Stimulated activated CD4-positive, alpha-beta T cell treated with anti-CD3 and anti-CD28 coated beads, Interleukin-12 subunit alpha, Interleukin-12 subunit beta, amount 100 ng/mL, for 24 hours (primary cell): ENCODE data around the gene MAP1A.
"Not testable (repeated sequence)": the region's sequence is repeated elsewhere in the genome, so short reads cannot be mapped to it uniquely, and the experiment has no call there.

Source experiments
- DNase-seq, 2 experiments: peaks; one replicate each; pipeline ENCODE4 v3.0.0-alpha.2; 2020; ENCODE audit warnings: low read depth in 2 of 2

The MAP1A gene

GRCh38 chr15:43529587-43530345 is 12.4 kb downstream of the MAP1A start:
- no peak for DNase-seq

DNA sequence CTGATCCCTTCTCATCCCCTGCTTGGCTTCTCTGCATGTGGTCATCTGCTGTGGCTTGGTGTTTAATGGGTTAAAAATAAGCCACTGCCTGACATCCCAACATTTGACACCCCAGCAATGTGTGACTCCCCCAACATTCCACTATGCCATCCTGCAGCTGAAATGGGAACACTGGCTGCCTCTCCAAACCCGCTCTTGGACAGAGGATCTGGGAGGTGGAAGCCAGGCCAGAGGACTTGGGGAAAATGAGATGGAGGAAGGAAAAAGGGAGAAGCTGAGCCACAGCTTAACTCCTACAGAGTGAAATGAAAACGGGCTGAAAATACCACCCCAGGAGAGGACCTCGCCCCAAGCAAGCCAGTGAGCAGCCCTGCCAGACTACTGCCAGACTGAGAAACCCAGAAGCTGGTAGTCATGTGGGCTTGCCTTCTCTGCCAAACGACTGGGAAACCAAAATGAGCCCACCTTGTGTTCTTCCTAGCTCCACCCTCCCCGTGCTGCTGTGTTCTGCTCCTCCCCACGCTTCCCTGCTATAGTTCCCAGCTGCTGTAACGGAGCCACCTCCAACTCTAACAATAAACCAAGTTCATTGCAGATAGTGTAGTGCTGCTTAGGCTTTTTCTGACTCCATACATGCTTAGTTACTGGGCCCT is 13.7 kb downstream of the MAP1A start:
- DNase-seq: no peak

- not testable (repeated sequence) for DNase-seq
Observed at GRCh38 chr15:43532826-43533225, 15.4 kb downstream of the MAP1A start.

GRCh38 chr15:43534897-43535296 is 17.5 kb downstream of the MAP1A start:
- DNase-seq: no peak

DNA sequence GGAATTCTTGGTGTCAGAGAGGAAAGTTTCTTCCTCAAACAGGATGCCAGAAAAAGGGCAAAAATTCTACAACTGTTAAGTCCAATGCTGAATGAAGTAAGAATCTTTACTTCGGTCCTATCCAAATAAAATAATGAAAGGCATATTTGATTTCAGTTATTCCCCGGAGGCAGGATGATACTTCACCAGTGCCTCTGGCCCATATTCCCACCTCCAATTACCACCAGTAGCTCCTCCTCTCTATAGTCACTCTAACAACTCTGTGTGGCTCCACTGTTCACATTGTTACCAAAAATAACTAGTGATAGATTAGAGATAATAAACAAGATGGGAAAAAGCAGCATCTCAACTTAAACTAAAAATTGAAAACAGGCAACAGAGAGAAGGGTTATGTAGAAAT is 20.7 kb downstream of the MAP1A start:
- DNase-seq: no peak

DNA sequence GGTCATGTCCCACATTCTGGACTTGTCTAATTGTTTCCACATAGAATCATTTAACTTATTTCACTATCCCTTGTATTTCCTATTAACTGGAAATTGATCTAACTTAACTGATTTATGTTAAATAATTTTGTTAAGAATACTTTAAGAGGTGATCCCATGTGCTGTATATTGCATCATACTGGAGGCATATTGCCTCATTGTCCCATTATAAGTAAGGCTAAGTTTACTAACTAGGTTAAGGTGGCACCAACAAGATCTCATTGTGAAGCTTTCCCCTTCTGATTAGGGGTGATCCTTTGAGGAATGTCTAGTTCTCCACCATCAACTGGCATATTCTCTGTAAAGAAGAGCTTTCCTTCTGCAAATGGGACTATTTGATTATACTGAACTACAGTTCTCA is 24.4 kb downstream of the MAP1A start:
- DNase-seq: no peak

- no peak for DNase-seq
Observed at GRCh38 chr15:43544266-43544665, 26.9 kb downstream of the MAP1A start.

GRCh38 chr15:43545426-43545825 is 28.0 kb downstream of the MAP1A start:
- no peak for DNase-seq

DNA sequence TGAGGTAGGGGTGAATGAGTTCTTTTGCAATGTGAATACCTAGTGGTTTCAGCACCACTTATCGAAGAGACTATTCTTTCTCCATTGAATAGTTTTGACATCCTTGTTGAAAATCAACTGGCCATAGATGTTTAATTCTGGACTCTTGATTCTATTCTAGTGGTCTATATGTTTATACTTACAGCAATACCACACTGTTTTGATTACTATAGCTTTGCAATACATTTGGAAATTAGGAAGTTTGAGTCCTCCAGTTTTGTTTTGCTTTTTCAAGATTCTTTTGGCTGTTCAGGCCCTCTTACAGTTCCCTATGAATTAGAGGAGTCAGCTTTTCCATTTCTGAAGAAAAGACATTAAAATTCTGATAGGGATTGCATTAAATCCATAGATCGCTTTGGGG is 30.1 kb downstream of the MAP1A start:
- no peak for DNase-seq

- DNase-seq: no peak
Observed at GRCh38 chr15:43550527-43551363, 33.3 kb downstream of the MAP1A start.

GRCh38 chr15:43552256-43552655 is 34.8 kb downstream of the MAP1A start:
- DNase-seq: no peak

DNA sequence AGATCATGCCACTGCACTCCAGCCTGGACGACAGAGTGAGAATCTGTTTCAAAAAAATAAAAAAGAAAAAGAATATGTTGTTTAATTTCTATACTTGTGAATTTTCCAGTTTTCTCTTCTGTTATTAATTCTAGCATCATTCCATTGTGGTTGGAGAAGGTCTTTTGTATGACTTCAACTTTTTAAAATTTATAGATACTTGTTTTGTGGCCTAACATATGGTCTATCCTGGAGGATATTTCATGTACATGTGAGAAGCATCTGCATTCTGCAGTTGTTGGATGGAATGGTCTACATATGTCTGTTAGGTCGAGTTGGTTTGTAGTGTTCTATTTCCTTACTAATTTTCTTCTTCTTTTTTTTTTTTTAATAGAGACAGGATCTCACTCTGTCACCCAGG is 35.6 kb downstream of the MAP1A start:
- DNase-seq: no peak

GRCh38 chr15:43562753-43563152 is 45.3 kb downstream of the MAP1A start:
- DNase-seq: not testable (repeated sequence)

DNA sequence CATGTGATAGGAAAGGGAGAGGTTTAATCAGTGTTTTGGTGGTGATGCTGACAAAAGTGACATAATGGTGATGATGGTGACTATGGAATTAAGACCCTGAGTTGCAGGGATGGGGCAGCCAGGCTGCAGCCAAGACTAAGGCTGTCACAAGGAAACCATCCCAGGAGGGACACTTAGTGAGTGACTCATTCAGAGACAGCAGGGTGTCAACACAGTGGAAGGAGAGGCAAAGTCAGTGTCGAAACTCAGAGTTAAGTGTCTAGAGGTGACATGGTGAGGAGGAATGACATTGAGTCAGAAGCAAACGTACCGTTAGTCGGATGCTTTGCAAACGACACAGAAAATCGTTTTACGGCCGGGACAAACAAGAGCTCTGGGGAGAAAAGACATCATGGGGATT is 46.4 kb downstream of the MAP1A start:
- DNase-seq: not testable (repeated sequence)

GRCh38 chr15:43566615-43567014 is 49.2 kb downstream of the MAP1A start:
- DNase-seq: not testable (repeated sequence)

GRCh38 chr15:43574607-43575006 is 57.2 kb downstream of the MAP1A start:
- DNase-seq: not testable (repeated sequence)
